ENCODE results near the gene FAM131A.
"Not testable (repeated sequence)": the region's sequence is repeated elsewhere in the genome, so short reads cannot be mapped to it uniquely, and the experiment has no call there.

FAM131A gene

GRCh38 chr3:184335661-184336546 lies 1.5 kb upstream of the FAM131A start:
- in situ Hi-C loops (cut with MboI; ENCODE audit: low pct_unique_long_range_greater_than_20kb, low sequenced_read_pairs) = no loop called here
- no peak for DNase-seq

DNA sequence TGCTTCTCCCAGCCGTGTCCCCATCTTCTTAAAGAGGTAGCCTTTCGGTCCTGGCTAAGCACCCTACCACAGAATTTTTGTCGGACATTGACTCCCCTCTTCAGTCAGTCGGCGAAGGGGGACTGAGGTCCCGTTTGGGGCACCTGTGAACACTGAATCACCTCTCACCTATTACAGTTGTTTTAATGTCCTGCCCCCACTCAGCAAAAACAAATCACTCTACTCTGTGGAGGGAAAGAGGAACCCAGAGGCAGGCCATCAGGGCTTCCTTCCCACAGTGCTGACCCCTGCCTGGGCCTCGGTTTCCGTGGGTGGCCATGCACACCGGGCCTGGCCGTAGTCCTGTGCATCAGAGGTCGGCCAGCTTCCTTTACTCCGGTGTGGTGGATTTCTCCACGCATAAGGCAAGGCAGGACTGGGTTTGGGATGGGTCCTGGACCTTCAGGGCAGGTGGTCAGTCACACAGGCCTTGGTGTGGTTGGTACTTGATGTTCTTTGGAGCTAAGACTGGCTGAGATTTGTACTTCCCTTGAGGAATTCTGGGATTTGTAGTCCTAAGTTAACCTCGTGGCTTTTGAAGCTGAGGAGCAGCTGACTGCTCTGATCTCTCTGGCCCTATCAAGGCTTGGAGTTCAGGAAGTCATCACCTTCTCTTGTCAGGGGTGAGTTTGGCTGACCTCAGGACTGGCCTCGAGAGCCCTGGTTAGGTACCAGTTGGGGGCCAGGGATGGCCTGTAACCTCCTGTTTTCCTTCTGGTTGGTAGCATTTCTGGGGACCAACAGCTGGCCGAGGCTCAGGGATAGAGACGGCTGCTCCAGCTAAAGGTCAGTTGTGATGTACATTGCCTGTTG lies 627 bp upstream of the FAM131A start:
- in situ Hi-C loops (cut with MboI; ENCODE audit: low pct_unique_long_range_greater_than_20kb, low sequenced_read_pairs) = no loop called here
- no peak for DNase-seq

DNA sequence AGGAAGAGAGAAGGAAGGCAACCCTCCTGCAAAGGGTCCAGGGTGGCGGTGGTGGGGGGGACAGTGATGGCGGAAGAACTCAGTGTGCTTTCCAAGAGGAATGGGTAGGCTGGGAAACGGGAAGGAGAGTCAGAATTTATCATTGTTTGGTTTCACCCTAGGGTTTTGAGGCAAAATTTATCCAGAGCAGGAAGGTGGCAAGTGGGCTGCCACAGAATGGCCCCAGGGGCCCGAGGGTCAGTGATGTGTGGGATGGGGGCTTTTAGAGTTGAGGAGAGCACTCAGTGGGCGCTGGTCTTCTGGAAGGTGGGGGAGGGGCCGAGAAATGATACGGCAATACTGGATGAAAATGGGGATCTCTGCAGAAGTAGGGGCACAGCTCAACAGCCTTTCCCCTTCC lies 581 bp downstream of the FAM131A start:
- in situ Hi-C loops (cut with MboI; ENCODE audit: low pct_unique_long_range_greater_than_20kb, low sequenced_read_pairs) = no loop called here
- DNase-seq = no peak

DNA sequence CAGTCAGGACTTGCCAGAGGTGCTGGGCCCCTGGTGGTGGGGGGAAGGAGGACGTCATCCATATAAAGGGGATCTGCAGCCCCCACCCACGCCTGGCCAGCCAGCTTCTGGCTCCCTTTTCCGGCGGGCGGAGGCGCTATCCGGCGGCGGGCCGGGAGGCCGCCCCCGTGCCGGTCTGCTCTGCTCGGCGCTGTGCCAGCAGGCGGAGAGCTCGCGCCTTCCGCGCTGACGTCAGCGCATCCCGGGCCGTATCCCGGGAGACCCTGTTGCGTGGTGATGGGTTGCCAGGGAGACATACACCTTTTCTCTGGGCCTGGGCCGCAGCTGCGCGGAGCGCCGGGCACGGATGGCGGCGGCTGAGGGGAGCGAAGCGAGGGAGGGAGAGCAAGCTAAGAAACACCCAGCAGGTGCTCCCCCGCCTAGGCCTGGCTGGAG lies 1.1 kb downstream of the FAM131A start:
- in situ Hi-C loops (cut with MboI; ENCODE audit: low pct_unique_long_range_greater_than_20kb, low sequenced_read_pairs) = no loop called here
- no peak for DNase-seq

DNA sequence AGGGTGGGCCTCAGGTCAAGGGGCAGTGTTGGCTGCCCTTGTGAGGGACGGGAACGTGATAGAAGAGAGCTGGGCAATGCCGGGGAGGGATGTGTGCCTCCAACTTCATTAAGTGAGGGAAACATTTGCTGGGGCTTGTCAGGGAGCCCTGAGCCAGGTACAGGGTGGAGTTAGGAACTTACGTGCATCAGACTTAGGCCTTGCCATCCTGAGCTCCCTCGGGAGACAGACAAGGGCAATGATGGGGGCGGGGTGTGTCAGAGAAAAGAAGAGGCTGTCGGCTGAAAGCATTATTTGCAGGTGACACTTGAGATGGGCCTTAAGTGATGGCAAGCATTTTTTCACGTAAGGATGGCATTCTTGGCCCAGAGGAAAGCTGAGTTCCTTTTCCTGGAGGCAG lies 1.6 kb downstream of the FAM131A start:
- in situ Hi-C loops (cut with MboI; ENCODE audit: low pct_unique_long_range_greater_than_20kb, low sequenced_read_pairs) = no loop called here
- DNase-seq = no peak

GRCh38 chr3:184339451-184340135 lies 2.2 kb downstream of the FAM131A start:
- in situ Hi-C loops (cut with MboI; ENCODE audit: low pct_unique_long_range_greater_than_20kb, low sequenced_read_pairs); DNase-seq: not testable (repeated sequence)

DNA sequence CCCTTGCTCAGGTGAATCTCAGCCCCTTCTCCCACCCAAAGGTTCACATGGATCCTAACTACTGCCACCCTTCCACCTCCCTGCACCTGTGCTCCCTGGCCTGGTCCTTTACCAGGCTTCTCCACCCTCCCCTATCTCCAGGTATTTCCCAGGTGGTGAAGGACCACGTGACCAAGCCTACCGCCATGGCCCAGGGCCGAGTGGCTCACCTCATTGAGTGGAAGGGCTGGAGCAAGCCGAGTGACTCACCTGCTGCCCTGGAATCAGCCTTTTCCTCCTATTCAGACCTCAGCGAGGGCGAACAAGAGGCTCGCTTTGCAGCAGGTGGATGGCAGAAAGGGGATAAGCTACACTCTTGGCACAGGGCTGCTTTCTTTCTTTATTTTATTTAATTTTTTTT lies 4.5 kb downstream of the FAM131A start:
- in situ Hi-C loops (cut with MboI; ENCODE audit: low pct_unique_long_range_greater_than_20kb, low sequenced_read_pairs) = no loop called here

GRCh38 chr3:184343200-184343876 lies 5.9 kb downstream of the FAM131A start:
- no peak for DNase-seq
- in situ Hi-C loops (cut with MboI; ENCODE audit: low pct_unique_long_range_greater_than_20kb, low sequenced_read_pairs) = no loop called here

More for the DNA sequence above, 4.5 kb downstream of the FAM131A start:
- DNase-seq = no peak

- DNase-seq = no peak
Measured at GRCh38 chr3:184344579-184345316, 7.3 kb downstream of the FAM131A start.

DNA sequence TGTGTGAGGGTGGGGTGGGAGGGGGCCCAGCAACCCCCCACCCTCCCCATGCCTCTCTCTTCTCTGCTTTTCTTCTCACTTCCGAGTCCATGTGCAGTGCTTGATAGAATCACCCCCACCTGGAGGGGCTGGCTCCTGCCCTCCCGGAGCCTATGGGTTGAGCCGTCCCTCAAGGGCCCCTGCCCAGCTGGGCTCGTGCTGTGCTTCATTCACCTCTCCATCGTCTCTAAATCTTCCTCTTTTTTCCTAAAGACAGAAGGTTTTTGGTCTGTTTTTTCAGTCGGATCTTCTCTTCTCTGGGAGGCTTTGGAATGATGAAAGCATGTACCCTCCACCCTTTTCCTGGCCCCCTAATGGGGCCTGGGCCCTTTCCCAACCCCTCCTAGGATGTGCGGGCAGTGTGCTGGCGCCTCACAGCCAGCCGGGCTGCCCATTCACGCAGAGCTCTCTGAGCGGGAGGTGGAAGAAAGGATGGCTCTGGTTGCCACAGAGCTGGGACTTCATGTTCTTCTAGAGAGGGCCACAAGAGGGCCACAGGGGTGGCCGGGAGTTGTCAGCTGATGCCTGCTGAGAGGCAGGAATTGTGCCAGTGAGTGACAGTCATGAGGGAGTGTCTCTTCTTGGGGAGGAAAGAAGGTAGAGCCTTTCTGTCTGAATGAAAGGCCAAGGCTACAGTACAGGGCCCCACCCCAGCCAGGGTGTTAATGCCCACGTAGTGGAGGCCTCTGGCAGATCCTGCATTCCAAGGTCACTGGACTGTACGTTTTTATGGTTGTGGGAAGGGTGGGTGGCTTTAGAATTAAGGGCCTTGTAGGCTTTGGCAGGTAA lies 8.1 kb downstream of the FAM131A start:
- in situ Hi-C loops (cut with MboI; ENCODE audit: low pct_unique_long_range_greater_than_20kb, low sequenced_read_pairs) = no loop called here
- peak; percentile 73 for DNase-seq

More at GRCh38 chr3:184344579-184345316, 7.3 kb downstream of the FAM131A start:
- in situ Hi-C loops (cut with MboI; ENCODE audit: low pct_unique_long_range_greater_than_20kb, low sequenced_read_pairs) = no loop called here

- no peak for DNase-seq
- in situ Hi-C loops (cut with MboI; ENCODE audit: low pct_unique_long_range_greater_than_20kb, low sequenced_read_pairs) = no loop called here
Measured at GRCh38 chr3:184346480-184347190, 9.2 kb downstream of the FAM131A start.

GRCh38 chr3:184347321-184348056 lies 10.1 kb downstream of the FAM131A start:
- no peak for DNase-seq
- in situ Hi-C loops (cut with MboI; ENCODE audit: low pct_unique_long_range_greater_than_20kb, low sequenced_read_pairs) = no loop called here

DNA sequence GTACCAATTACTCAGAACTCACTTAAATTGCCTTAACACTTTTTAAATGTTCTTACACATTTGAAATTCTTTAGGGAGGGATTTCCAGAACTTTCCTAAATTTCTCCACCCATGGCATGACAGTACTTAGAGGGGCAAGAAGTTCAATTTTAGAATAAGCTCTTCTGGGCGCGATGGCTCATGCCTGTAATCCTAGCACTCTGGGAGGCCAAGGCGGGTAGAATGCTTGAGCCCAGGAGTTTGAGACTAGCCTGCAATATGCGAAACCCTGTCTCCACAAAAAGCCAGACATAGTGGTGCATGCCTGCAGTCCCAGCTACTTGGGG lies 10.6 kb downstream of the FAM131A start:
- DNase-seq = no peak
- in situ Hi-C loops (cut with MboI; ENCODE audit: low pct_unique_long_range_greater_than_20kb, low sequenced_read_pairs) = no loop called here

DNA sequence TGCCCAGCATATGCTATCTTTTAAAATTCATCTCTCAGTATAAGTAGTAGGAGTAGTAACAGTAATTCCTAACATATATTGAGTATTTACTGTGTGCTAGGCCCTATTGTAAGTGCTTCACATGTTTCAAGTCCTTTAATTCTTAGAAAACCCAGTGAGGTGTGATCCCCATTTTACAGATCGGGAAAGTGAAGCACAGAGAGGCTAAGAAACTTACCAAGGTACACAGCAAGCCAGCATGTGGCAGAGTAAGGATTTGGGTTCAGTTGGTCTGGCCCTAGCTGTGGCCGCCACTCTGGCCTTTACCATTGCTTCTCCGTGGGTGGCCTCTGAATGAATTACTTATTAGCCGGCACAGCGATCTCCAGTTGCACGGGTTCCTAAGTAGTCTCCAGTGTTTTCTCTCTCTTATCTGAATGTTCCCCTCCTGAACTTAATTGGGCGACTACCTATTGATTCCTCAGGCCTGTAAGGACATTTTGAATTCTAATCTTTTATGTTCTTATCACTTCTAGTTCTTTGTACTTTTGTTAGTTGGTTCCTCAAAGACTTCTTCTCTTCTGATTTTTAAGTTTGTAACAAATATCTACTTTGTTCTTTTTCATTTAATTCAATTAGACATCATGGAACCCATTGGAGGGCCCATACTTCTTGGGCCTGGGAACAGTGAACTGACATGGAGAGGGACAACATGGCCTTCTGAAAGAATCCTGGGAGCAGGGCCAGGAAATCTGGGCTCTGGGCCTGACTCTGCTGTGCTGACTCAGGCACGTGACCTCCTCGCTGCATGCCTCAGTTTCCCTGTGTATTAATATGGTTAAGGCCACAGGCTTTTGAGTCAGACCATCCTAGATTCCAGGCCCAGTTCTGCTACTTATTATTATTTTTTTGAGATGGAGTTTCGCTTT lies 12.4 kb downstream of the FAM131A start:
- in situ Hi-C loops (cut with MboI; ENCODE audit: low pct_unique_long_range_greater_than_20kb, low sequenced_read_pairs) = loop anchor here (25.0 kb wide), 1 partner anchor 412 kb away; no protein-coding TSS in a partner anchor
- DNase-seq = no peak

DNA sequence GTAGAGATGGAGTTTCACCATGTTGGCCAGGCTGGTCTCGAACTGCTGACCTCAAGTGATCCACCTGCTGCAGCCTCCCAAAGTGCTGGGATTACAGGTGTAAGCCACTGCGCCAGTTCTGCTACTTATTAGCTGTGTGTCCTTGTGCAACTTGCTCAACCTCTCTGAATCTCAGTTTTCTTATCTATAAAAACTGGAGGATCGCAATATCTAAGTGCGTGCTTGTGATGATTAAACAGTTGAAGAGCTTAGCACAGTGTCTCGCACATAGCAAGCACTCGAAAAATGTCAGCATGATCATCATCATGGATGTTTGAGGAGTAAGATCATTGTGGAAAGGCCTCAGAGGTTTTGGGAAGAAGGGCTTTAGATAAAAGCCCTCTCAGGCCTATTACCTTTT lies 13.2 kb downstream of the FAM131A start:
- in situ Hi-C loops (cut with MboI; ENCODE audit: low pct_unique_long_range_greater_than_20kb, low sequenced_read_pairs) = loop anchor here (25.0 kb wide), 1 partner anchor 412 kb away; no protein-coding TSS in a partner anchor
- DNase-seq = no peak
